Fibroblast of villous mesenchyme (primary cell): ENCODE measurements around the gene COL23A1. TPM values are rescaled to one million over a fixed set of nuclear protein-coding genes. Genes with fewer than 3 reads are reported as not detected.

Source experiments
- DNase-seq: peaks from one replicate; pipeline ENCODE4 v3.0.0-alpha.2; 2010; ENCODE audit warnings: low read depth
- H3K4me3 ChIP-seq: 2 replicates; pipeline ENCODE4 v1.5.1; 2011; ENCODE audit warnings: low read depth, mild to moderate bottlenecking, low read length
- total RNA-seq: library from RNA; depleted of rRNA; stranded (reverse); fragments of >200 nt; gene quantifications from 2 replicates; pipeline ENCODE4 v1.2.3, GENCODE V29; 2012
- TF ChIP-seq, protein P1 (sequence below): IDR thresholded peaks from 2 replicates; pipeline ENCODE4 v1.5.1; 2012; ENCODE audit warnings: low read depth, mild to moderate bottlenecking, low read length; ENCODE audit not compliant: insufficient read depth

COL23A1 gene
- total RNA-seq, 1 donor: not detected

DNA sequence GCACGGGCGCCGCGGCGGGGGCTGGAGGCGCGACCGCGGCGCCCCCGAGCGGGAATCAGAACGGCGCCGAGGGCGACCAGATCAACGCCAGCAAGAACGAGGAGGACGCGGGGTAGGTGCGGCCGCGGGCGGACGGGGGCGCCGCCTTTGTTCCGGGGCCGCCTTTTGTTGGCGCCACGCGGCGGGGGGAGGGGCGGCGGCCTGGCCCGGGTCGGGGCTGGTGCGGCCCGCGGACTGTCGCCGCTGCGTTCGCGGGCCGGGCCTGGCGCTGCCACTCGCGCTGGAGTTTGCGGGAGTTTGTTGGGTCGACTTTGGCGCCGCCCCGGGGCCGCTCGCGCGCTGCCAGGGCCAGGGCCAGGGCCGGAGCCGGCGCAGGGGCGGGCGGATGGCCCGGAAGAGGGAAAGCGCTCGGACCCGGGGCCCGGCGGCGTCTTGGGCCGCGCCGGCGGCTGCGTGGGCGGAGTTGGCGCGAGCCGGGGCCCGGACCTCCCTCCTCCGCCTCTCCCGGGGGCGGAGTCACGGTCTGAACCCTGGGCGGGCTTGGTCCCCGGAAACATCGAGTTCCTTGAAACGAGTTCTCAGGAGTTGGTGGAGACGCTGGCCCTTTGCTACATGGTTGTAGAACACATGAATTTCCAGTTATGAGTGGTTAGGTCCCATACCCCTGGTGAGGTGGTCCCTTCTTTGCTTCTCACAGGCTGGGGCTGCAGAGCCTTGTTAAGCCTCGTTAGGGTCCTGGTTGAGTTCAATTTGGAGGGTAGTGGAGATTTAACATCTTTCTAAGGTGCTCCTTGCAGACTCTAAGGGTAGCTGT is 385.1 kb downstream of the COL23A1 start:
- peak; percentile 75 for DNase-seq
- TF ChIP-seq, protein P1, sequence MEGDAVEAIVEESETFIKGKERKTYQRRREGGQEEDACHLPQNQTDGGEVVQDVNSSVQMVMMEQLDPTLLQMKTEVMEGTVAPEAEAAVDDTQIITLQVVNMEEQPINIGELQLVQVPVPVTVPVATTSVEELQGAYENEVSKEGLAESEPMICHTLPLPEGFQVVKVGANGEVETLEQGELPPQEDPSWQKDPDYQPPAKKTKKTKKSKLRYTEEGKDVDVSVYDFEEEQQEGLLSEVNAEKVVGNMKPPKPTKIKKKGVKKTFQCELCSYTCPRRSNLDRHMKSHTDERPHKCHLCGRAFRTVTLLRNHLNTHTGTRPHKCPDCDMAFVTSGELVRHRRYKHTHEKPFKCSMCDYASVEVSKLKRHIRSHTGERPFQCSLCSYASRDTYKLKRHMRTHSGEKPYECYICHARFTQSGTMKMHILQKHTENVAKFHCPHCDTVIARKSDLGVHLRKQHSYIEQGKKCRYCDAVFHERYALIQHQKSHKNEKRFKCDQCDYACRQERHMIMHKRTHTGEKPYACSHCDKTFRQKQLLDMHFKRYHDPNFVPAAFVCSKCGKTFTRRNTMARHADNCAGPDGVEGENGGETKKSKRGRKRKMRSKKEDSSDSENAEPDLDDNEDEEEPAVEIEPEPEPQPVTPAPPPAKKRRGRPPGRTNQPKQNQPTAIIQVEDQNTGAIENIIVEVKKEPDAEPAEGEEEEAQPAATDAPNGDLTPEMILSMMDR: no peak
- H3K4me3 ChIP-seq: peak overlapping the region; percentile 74

DNA sequence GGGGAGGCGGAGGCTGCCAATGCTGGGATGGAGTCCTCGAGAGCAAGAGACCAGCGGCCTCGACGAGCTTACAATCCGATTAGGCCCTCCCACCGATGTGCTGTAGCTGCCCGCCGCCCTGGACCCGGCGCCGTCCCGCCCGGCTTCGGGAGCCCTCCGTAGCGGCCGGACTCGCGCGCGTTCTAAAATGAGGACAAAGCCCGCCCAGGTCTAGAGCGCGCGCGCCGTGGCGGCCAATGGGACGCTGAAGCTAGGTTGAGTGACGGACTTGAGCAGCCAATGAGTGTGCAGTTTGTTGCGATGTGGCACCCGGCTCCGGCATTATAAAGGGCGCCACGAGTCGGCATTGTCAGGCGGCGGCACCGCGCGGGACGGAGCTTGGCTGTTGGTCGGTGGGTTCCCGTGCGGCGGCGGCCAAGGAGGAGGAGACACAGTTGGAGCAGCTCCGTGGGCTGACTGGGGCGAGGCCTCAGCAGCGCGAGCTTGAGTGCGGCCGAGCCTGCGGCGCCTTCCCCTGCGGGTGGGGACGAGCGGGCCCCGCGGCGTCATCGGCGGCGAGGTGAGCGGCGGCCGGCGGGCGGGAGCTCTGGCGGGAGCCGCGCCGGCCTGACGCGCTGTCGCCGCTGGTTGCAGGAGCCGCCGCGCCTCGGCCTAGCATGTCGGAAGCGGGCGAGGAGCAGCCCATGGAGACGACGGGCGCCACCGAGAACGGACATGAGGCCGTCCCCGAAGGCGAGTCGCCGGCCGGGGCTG is 385.8 kb downstream of the COL23A1 start, which contains the start of gene HNRNPAB:
HNRNPAB (plus strand) TSS at position 352 of the 753 bp plus-strand sequence; CDS start at position 657, 305 bp downstream.
- TF ChIP-seq, protein P1: no peak

DNA sequence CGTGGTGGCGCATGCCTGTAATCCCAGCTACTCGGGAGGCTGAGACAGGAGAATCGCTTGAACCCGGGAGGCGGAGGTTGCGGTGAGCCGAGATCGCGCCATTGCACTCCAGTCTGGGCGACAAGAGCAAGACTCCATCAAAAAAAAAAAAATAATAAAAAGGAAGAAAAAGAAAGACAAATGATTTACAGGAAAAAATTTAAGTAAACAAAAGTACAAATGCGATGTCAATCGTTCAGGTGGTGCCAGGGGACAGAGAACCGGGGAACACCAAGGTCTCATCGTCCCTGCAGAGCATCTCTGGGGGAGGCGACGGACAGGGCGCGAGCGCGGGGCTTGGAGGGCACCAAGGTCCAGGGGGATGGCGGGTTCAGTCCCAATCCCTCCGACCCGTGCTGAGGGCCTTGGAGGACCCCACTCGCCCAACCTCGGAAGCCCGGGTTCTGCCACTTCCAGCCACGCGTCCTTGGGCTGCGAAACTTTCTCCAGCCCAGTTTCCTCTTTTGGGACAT is 386.5 kb downstream of the COL23A1 start:
- no peak for DNase-seq
- H3K4me3 ChIP-seq: peak overlapping the region; percentile 74
- TF ChIP-seq, protein P1: no peak

More for the DNA sequence above, 385.8 kb downstream of the COL23A1 start, which contains the start of gene HNRNPAB:
- H3K4me3 ChIP-seq: peak within 1 kb of the TSS; percentile 74
- peak; percentile 98 for DNase-seq

DNA sequence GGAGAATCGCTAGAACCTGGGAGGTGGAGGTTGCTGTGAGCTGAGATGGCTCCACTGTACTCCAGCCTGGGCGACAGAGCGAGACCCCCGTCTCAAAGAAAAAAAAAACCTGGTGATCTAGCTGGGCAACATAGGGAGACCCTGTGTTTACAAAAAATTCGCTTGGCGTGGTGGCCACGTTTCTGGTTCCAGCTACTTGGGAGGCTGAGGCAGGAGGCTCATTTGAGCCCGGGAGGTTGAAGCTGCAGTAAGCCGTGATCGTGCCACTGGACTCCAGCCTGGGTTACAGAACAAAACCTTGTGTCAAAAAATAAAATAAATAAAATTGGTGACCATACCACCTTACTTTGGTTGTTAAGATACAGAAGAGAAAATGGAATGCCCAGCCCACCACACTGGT is 387.7 kb downstream of the COL23A1 start:
- TF ChIP-seq, protein P1: no peak

DNA sequence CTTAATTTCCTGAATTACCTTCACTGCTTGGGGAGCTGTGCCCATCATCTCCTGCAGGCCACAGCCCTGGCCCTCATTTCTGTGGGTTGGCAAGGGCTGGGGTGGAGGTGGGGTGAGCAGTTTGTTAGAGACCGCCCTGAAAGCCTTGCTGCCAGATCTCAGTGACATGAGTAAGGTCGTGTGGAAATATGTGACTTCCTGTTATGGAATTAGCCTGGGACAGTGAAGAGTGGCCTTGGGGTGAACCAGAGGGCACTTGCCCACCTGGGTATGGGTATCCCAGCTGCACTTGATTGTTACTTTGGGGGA is 388.3 kb downstream of the COL23A1 start:
- H3K4me3 ChIP-seq: no peak overlapping the region
- TF ChIP-seq, protein P1: no peak
- no peak for DNase-seq

More for the DNA sequence above, 387.7 kb downstream of the COL23A1 start:
- DNase-seq: no peak
- no peak overlapping the region for H3K4me3 ChIP-seq

DNA sequence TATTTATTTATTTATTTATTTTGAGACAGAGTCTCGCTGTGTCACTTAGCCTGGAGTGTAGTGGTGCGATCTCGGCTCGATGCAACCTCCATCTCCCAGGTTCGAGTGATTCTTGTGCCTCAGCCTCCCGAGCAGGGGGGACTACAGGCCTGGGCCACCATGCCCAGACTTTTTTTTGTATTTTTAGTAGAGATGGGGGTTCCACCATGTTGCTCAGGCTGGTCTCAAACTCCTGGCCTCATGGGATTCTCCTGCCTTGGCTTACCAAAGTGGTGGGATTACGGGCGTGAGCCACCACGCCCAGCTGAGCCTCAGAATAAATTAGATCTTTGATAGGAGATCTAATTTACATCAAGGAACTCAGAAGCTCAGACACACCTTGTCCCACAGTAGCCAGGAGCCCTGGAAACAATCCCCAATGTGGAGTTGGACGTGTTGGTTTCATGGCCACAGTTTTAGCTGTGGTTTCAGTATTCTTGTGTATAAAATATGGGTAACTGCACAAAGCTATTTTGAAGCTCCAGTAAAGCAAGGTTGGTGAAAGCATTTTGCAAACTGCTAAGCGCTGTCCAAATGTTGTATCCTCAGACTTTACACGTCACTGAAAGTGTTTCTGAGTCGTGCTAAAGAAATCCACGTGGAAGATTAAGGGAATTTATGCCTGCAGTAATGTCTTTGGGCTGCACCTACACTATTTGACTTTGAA is 388.8 kb downstream of the COL23A1 start:
- TF ChIP-seq, protein P1: no peak
- H3K4me3 ChIP-seq: no peak overlapping the region
- DNase-seq: no peak
